VCaP (cell line): Measurements from ENCODE around the gene P2RY2.

Experiments
- H3K27ac ChIP-seq: fragments of 450-650 bp; 2 replicates; pipeline ENCODE4 v1.5.1; 2017
- CTCF ChIP-seq: fragments of 450-650 bp; conservative IDR thresholded peaks from 2 replicates; pipeline ENCODE4 v1.5.1; 2017; ENCODE audit warnings: mild to moderate bottlenecking, moderate library complexity

The P2RY2 gene

GRCh38 chr11:73236854-73237253 lies 18.8 kb downstream of the P2RY2 start:
- no peak overlapping the region for H3K27ac ChIP-seq
- TF ChIP-seq CTCF = peak; percentile 74

GRCh38 chr11:73237471-73238290 lies 19.6 kb downstream of the P2RY2 start:
- no peak for TF ChIP-seq CTCF
- no peak overlapping the region for H3K27ac ChIP-seq

GRCh38 chr11:73239111-73239521 lies 21.0 kb downstream of the P2RY2 start:
- TF ChIP-seq CTCF = no peak
- H3K27ac ChIP-seq = no peak overlapping the region

- TF ChIP-seq CTCF = no peak
- no peak overlapping the region for H3K27ac ChIP-seq
These were observed 21.6 kb downstream of the P2RY2 start for GRCh38 chr11:73239571-73240189.

GRCh38 chr11:73240190-73240781 lies 22.2 kb downstream of the P2RY2 start:
- no peak overlapping the region for H3K27ac ChIP-seq
- no peak for TF ChIP-seq CTCF

- TF ChIP-seq CTCF = no peak
- no peak overlapping the region for H3K27ac ChIP-seq
These were observed 23.2 kb downstream of the P2RY2 start for GRCh38 chr11:73241300-73241699.

- peak; percentile 99 for TF ChIP-seq CTCF
- H3K27ac ChIP-seq = peak overlapping the region; percentile 64; the same call in 1 of the 2 replicates
These were observed 24.4 kb downstream of the P2RY2 start for GRCh38 chr11:73242251-73243092.
